Measurements from ENCODE around the gene CDC5L. TPM values are rescaled to one million over a fixed set of nuclear protein-coding genes. Genes with fewer than 3 reads are reported as not detected.

CDC5L gene
- total and polyA plus RNA-seq, 5 donors from 2014 or later = 15.9 to 22.4 (median 16.5) TPM

- H3K27ac Mint-ChIP-seq = peak overlapping the region in 1 of 3 donors; percentile 72
- no peaks in the 10 kb centered on the region for H3K4me1 ChIP-seq (ENCODE audit: control insufficient read depth, insufficient read depth, low read length, poor library complexity, severe bottlenecking)
- peaks cover under 1% of the 10 kb centered on the region for H3K27me3 Mint-ChIP-seq
- no peaks in the 10 kb centered on the region for H3K4me1 Mint-ChIP-seq
- no peak overlapping the region for H3K27ac ChIP-seq (ENCODE audit: insufficient read depth, low read length, poor library complexity, severe bottlenecking)
- ATAC-seq (ENCODE audit: low read depth in 2 of 2) = no peak
- peaks cover 3% of the 10 kb centered on the region for H3K27me3 ChIP-seq (ENCODE audit: control insufficient read depth, insufficient read depth, low read length)
- H3K36me3 ChIP-seq (ENCODE audit: control insufficient read depth, insufficient read depth, low read length) = no peaks in the 10 kb centered on the region
- H3K9me3 Mint-ChIP-seq = peaks cover 0 to 4% (median 0%) of the 10 kb centered on the region in 7 donors
- no peaks in the 10 kb centered on the region for H3K36me3 Mint-ChIP-seq
- H3K9me3 ChIP-seq (ENCODE audit: control insufficient read depth in 2 of 2, low read length in 2 of 2) = no peaks in the 10 kb centered on the region
- H3K4me3 Mint-ChIP-seq = no peak overlapping the region
- DNase-seq = no peak
- no peak overlapping the region for H3K4me3 ChIP-seq (ENCODE audit: low read depth, low read length)
Measured at GRCh38 chr6:44498436-44498835, 110.9 kb downstream of the CDC5L start.

GRCh38 chr6:44499609-44500008 is 112.1 kb downstream of the CDC5L start:
- H3K4me1 ChIP-seq (ENCODE audit: control insufficient read depth, insufficient read depth, low read length, poor library complexity, severe bottlenecking) = no peaks in the 10 kb centered on the region
- Mint-ChIP-seq H3K27me3 (no peaks in the 10 kb centered on the region), H3K4me3 (no peak overlapping the region), H3K27ac (no peak overlapping the region), H3K9me3 (peaks cover 0 to 2% (median 0%) of the 10 kb centered on the region in 7 donors), H3K36me3 (no peaks in the 10 kb centered on the region), H3K4me1 (no peaks in the 10 kb centered on the region)
- peaks cover 3% of the 10 kb centered on the region for H3K27me3 ChIP-seq (ENCODE audit: control insufficient read depth, insufficient read depth, low read length)
- no peak overlapping the region for H3K27ac ChIP-seq (ENCODE audit: insufficient read depth, low read length, poor library complexity, severe bottlenecking)
- H3K4me3 ChIP-seq (ENCODE audit: low read depth, low read length) = no peak overlapping the region
- H3K36me3 ChIP-seq (ENCODE audit: control insufficient read depth, insufficient read depth, low read length) = no peaks in the 10 kb centered on the region
- no peak for DNase-seq
- no peaks in the 10 kb centered on the region for H3K9me3 ChIP-seq (ENCODE audit: control insufficient read depth in 2 of 2, low read length in 2 of 2)
- ATAC-seq (ENCODE audit: low read depth in 2 of 2) = no peak

Other genes with a start within 250 kb of the CDC5L start
- not detected for gene CAPN11, start 228.9 kb upstream of the CDC5L start, total RNA-seq
- gene CAPN11, start 228.9 kb upstream of the CDC5L start, polyA plus RNA-seq = not detected
- not detected for gene MYMX, start 170.8 kb upstream of the CDC5L start, total RNA-seq
- not detected for gene MYMX, start 170.8 kb upstream of the CDC5L start, polyA plus RNA-seq
- 2.6 TPM for gene SLC29A1, start 164.1 kb upstream of the CDC5L start, total RNA-seq
- 1 to 10 TPM; 3.3 to 6.1 (median 3.9) TPM for gene SLC29A1, start 164.1 kb upstream of the CDC5L start, polyA plus RNA-seq
- 399 TPM for gene HSP90AB1, start 140.6 kb upstream of the CDC5L start, total RNA-seq
- 100 to 1,000 TPM; 264 to 426 (median 333) TPM for gene HSP90AB1, start 140.6 kb upstream of the CDC5L start, polyA plus RNA-seq
- 14.8 TPM for gene SLC35B2, start 130.2 kb upstream of the CDC5L start, total RNA-seq
- gene SLC35B2, start 130.2 kb upstream of the CDC5L start, polyA plus RNA-seq = 10 to 100 TPM; 33.0 to 42.4 (median 36.8) TPM
- gene NFKBIE, start 122.2 kb upstream of the CDC5L start, total RNA-seq = 53.8 TPM
- gene NFKBIE, start 122.2 kb upstream of the CDC5L start, polyA plus RNA-seq = 1 to 10 TPM; 3.6 to 7.0 (median 6.1) TPM
- gene TMEM151B, start 117.3 kb upstream of the CDC5L start, total RNA-seq = not detected
- not detected for gene TMEM151B, start 117.3 kb upstream of the CDC5L start, polyA plus RNA-seq
- gene AARS2, start 74.4 kb upstream of the CDC5L start, total RNA-seq = 15.7 TPM
- 1 to 10 TPM; 3.6 to 8.3 (median 6.1) TPM for gene AARS2, start 74.4 kb upstream of the CDC5L start, polyA plus RNA-seq
- not detected for gene SPATS1, start 45.1 kb upstream of the CDC5L start, total RNA-seq
- gene SPATS1, start 45.1 kb upstream of the CDC5L start, polyA plus RNA-seq = not detected

Measured in CD4-positive, CD25-positive, alpha-beta regulatory T cell (primary cell).